Natural killer cell treated with Interleukin-12 subunit alpha and Interleukin-12 subunit beta and Interleukin-15 and Interleukin-18, amount 100 ng/mL, for 72 hours (primary cell): ENCODE results near the gene PDHX. TPM values are rescaled to one million over a fixed set of nuclear protein-coding genes. Genes with fewer than 3 reads are reported as not detected.

Experiments used
- ATAC-seq, 2 donors: fragments of 150-1000 bp; cut with Tn5 transposase in 1 of 2; sonication (Bioruptor Pico), chemical (Tn5 transposase) in 1 of 2; 2 replicates each; pipeline ENCODE4 v1.10.0; 2021
- DNase-seq: peaks from one replicate; pipeline ENCODE4 v3.0.0; 2022; ENCODE audit warnings: low spot score
- H3K27ac Mint-ChIP-seq, 2 donors: 1 replicate in 1 of 2; 2 replicates in 1 of 2; pipeline ENCODE4 v1.8.0; 2022; ENCODE audit warnings: mixed read lengths in 2 of 2, mild to moderate bottlenecking in 1 of 2, moderate library complexity in 1 of 2
- H3K27me3 Mint-ChIP-seq, 2 donors: 1 replicate in 1 of 2; 2 replicates in 1 of 2; pipeline ENCODE4 v1.8.0; 2022; ENCODE audit warnings: mixed read lengths in 2 of 2
- H3K36me3 Mint-ChIP-seq: one replicate; pipeline ENCODE4 v1.8.0; 2022; ENCODE audit warnings: mixed read lengths
- H3K4me1 Mint-ChIP-seq, 2 donors: 1 replicate in 1 of 2; 2 replicates in 1 of 2; pipeline ENCODE4 v1.8.0; 2022; ENCODE audit warnings: low read depth in 2 of 2, mixed read lengths in 2 of 2, mild to moderate bottlenecking in 1 of 2
- H3K4me3 Mint-ChIP-seq: one replicate; pipeline ENCODE4 v1.8.0; 2022; ENCODE audit warnings: mixed read lengths
- H3K9me3 Mint-ChIP-seq: 2 replicates; pipeline ENCODE4 v1.8.0; 2022; ENCODE audit warnings: mixed read lengths
- total RNA-seq, 2 donors: library from RNA; stranded (reverse); gene quantifications; one replicate each; pipeline ENCODE4 v1.2.3, GENCODE V29; 2022

PDHX gene
- total RNA-seq, 2 donors from 2014 or later: 27.6 to 37.3 TPM

DNA sequence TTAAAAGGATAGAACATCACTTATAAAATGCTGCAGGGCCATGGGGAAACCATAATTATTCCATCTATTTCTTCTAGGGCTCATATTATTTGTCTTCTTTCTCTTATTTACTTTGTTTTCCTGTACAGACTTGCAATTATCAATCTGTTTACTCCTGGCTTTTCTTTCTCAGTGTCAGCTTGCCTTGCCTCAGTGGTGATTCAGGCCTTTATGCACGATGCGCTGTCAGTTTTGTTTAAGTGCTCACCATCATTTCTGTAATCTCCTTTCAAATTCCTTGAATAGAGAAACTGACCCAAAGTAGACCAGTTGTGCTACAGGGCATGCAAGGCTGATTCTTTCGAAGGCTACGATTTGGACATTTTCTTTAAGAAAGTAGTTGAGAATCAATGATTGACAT, 4.7 kb downstream of the PDHX start:
- DNase-seq (no peak), ATAC-seq (no peak)
- no peak overlapping the region for H3K4me3 Mint-ChIP-seq
- peaks cover 16 to 29% of the 10 kb centered on the region in 2 donors for H3K4me1 Mint-ChIP-seq
- no peaks in the 10 kb centered on the region for H3K27me3 Mint-ChIP-seq
- no peaks in the 10 kb centered on the region for H3K36me3 Mint-ChIP-seq
- peak overlapping the region in 1 of 2 donors; percentile 3 for H3K27ac Mint-ChIP-seq
- H3K9me3 Mint-ChIP-seq: no peaks in the 10 kb centered on the region

DNA sequence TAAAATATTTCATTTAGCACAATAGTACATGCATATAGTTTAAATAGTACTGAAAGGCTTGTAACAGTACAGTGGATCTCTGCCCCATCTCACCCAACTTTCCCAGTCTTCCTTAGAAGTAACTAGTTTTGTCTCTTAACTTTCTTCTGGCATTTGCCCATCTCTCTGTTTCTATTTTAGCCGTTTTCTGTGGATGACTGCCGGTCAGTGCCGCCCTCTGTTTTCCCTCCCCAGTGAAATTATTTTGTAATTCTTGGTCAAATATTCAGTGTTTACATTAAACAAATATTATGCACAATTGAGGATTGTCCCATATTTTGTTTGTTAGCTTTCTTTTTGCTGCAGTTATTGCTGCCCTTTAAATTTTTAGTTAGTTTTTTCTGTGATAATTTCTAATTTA, 8.3 kb downstream of the PDHX start:
- no peak overlapping the region for H3K4me3 Mint-ChIP-seq

DNA sequence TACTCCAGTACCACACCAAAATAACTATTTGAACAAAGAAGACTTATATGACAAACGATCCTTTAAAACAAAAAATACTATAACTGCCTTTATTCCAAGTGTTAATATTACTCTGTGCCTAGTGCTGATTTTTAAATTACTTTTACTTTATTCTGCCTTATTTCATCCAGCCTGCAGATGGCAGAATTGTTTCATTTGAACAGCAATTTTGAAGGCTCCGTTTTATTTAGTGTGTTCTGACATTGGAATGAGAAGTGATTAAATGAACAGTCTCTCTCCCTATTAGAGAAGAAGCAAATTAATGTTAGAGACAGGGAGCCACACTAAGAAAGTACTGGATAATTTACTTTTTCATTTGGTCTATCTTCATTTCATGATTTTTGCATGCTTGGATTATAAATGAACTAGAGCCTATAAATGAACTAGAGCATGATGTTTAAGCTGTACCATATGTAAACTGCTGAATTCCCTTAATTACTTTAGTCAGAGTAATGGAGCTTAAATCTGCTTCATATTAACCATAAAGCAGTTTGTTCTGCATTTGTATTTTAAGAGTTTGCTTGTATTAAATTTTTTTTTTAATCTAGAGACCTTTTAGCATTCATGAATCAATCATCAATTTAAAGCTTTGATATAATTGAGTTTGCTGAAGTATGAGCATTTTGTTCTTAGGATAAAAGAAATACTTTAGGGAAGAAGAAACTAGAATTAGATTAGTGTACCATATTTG, 9.8 kb downstream of the PDHX start:
- no peaks in the 10 kb centered on the region for H3K9me3 Mint-ChIP-seq
- H3K36me3 Mint-ChIP-seq: no peaks in the 10 kb centered on the region
- H3K27me3 Mint-ChIP-seq: no peaks in the 10 kb centered on the region
- ATAC-seq (no peak), DNase-seq (no peak)
- H3K4me3 Mint-ChIP-seq: no peak overlapping the region
- H3K27ac Mint-ChIP-seq: no peak overlapping the region
- peaks cover 7 to 18% of the 10 kb centered on the region in 2 donors for H3K4me1 Mint-ChIP-seq

More for the DNA sequence above, 8.3 kb downstream of the PDHX start:
- Mint-ChIP-seq H3K4me1 (peaks cover 5 to 17% of the 10 kb centered on the region in 2 donors), H3K9me3 (no peaks in the 10 kb centered on the region), H3K36me3 (no peaks in the 10 kb centered on the region), H3K27ac (peak overlapping the region in 1 of 2 donors; percentile 14), H3K27me3 (no peaks in the 10 kb centered on the region)
- no peak for DNase-seq
- ATAC-seq: no peak

DNA sequence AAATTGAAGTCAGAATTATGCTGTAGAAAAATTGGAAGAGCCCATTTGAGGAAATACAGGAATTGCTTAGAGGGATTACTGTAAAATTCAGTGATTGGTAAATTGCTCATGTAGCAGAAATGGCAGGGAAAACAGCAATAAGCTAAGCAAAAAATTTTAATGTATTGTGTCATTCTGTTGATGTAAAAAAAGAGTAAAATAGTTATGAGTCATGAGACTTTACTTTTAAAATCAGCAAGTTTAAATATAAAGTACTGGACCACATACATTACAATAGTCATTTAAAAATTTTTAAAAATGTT, 10.4 kb downstream of the PDHX start:
- no peak overlapping the region for H3K4me3 Mint-ChIP-seq
- H3K36me3 Mint-ChIP-seq: no peaks in the 10 kb centered on the region
- H3K4me1 Mint-ChIP-seq: peaks cover 7 to 18% of the 10 kb centered on the region in 2 donors
- ATAC-seq (no peak), DNase-seq (no peak)
- H3K27me3 Mint-ChIP-seq: no peaks in the 10 kb centered on the region
- no peaks in the 10 kb centered on the region for H3K9me3 Mint-ChIP-seq
- H3K27ac Mint-ChIP-seq: no peak overlapping the region

DNA sequence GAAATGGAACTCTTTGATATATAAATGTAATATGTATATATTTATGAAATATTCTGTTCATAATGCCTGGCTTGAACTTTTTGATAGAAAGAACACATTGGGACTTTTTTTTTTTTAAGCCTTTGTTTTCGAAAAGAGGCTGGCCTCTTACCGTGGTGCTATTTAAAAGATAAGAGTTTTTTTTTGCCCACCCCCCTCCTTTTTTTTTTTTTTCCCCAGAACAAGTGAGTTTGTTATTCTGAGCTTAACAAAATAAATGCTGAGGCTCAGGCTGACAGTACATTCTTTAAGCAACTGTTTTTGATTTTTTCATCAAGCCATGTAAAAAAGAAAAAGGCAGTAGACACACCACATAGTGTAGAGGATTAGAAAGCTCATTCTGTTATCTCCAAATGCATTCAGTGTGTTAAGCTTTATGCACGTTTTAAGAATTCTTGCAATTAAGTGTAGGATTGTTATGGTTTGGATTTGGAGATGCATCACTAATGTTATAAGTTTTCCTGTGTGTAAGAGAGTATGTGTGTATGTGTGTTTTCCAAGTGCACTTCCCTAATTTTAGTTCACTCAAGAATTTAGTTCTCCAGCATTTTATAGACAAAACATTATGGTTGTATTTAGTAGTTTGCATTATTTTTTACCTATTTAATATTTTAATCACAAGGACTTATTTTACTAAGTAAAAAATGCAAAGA, 12.0 kb downstream of the PDHX start:
- ATAC-seq (no peak), DNase-seq (no peak)
- peaks cover 7 to 18% of the 10 kb centered on the region in 2 donors for H3K4me1 Mint-ChIP-seq
- H3K27ac Mint-ChIP-seq: no peak overlapping the region
- H3K9me3 Mint-ChIP-seq: no peaks in the 10 kb centered on the region
- H3K27me3 Mint-ChIP-seq: no peaks in the 10 kb centered on the region
- H3K36me3 Mint-ChIP-seq: peaks cover 6% of the 10 kb centered on the region
- no peak overlapping the region for H3K4me3 Mint-ChIP-seq

DNA sequence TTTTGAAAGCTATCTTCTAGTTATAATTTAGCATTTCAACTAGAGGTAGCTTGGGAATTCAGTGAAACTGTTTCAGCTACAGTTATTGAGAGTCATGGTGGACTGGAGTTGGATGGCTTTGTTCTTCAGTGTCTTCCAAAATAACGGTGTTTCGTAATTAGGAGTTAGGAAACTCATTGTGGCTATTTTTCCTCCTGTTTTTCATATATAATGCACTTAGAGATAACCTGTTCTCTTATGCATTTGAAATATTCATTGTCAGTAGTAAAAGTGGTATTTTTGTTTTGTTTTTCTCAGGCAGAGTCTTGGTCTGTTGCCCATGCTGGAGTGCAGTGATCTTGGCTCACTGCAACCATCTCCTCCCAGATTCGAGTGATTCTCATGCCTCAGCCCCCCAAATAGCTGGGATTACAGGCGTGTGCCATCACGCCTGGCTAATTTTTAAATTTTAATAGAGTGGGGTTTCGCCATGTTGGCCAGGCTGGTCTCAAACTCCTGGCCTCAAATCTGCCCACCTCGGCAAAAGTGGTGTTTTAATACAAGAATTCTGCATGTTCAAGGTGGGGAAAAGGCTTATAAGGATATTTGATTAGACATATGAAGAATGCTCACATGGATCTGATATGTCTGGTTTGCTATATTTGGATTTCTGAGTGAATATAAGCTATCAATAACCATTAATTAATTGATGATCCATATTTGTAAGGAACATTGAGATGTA, 12.7 kb downstream of the PDHX start:
- peaks cover 6% of the 10 kb centered on the region for H3K36me3 Mint-ChIP-seq
- ATAC-seq (no peak), DNase-seq (no peak)
- H3K9me3 Mint-ChIP-seq: no peaks in the 10 kb centered on the region
- no peaks in the 10 kb centered on the region for H3K27me3 Mint-ChIP-seq
- no peak overlapping the region for H3K27ac Mint-ChIP-seq
- no peak overlapping the region for H3K4me3 Mint-ChIP-seq
- H3K4me1 Mint-ChIP-seq: peaks cover 7 to 18% of the 10 kb centered on the region in 2 donors

DNA sequence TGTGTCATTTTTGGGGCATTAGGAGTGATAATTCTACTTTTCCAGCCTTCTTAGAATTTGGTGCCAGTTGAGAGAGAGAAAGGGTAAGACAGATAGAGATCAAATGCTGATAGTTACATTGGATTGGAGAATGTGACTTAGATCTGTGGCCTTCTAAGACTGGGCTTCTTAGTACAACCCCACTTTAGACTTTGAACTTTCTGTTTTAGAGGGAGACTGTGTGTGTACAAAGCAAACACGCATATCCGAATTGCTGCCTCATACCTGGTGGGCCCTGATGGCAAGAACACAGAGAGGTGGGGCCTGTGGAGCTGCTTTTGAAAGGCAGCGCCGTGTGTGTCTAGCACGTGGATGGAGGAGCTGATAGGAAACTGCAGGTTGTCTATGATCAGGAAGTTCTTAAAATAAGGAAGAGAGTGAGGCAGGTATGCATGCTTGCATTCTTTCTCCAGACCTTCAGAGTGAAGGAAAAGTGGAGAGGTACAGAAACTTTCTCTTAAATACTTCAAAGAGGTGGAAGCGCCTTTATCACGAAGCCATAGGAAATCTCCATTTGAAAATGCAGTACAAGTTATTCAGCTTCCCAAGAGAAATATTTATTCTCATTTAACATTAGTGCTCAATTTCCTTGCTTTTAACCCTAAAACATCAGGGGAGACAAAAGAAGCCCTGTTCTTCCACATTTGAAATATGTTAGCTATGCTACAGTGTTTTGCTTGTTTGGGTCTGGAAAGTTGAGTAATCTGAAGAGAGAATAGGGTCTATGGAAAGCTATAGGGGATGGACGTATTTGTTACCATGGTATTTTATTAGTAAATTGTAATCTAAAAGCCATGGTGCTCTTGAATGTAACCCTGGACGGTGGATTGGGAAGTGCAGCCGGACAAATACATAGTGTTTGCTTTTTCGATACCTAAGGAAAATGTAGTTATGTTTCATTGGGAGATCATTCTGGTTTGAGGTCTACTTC, 13.7 kb downstream of the PDHX start:
- peaks cover 5 to 18% of the 10 kb centered on the region in 2 donors for H3K4me1 Mint-ChIP-seq
- DNase-seq: no peak
- H3K27ac Mint-ChIP-seq: no peak overlapping the region
- no peaks in the 10 kb centered on the region for H3K9me3 Mint-ChIP-seq
- H3K36me3 Mint-ChIP-seq: peaks cover 6% of the 10 kb centered on the region
- no peak overlapping the region for H3K4me3 Mint-ChIP-seq
- no peaks in the 10 kb centered on the region for H3K27me3 Mint-ChIP-seq
- ATAC-seq: no peak

DNA sequence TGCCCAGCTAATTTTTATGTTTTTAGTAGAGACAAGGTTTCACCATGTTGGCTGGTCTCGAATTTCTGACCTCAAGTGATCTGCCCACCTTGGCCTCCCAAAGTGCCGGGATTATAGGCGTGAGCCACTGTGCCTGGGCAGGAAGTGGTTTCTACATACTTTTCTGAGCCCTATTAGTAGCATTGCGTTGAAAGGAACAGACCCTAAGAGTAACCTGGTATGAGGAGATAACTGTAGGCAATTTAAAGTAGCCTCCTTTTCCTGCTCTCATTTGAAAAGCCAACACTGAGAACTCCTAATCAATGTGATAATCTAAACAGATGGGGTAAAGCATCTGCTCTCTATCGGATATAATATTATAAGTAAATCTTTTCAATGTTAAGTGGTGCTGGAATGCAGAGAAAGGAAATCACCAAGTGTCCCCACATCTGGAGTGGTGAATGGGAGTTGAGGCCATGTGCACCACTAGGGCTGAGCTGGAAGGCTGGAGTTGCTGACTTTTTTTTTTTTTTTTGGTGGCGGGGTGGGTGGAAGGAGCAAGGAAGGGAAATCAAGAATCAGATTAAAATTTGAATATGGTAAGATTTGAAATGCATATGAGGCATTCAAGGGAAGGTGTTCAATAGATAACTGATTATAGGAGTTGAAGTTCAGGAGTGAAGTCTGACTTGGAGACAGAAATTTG, 20.7 kb downstream of the PDHX start:
- ATAC-seq (no peak), DNase-seq (no peak)
- Mint-ChIP-seq H3K27me3 (no peaks in the 10 kb centered on the region), H3K9me3 (no peaks in the 10 kb centered on the region), H3K27ac (no peak overlapping the region), H3K36me3 (peaks cover 15% of the 10 kb centered on the region), H3K4me3 (no peak overlapping the region), H3K4me1 (peaks cover 19 to 22% of the 10 kb centered on the region in 2 donors)

DNA sequence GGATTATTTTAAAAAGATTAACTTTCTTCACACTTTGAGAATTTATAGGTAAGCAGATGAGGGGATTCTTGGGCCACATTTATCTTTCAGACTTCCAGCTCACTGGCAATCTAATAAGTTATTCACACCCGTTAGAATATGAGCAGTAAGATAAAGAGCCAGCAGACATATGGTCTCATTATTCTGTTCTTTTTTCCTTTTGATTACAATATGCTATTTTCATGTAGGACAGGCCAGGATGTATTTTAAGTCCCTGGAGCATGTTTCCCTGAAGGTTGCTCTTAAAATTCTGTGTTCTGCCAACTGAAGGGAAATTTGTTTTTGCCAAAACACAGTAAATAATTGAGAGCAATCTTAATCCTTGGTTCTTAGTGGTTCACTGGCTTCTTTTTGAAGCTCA, 22.2 kb downstream of the PDHX start:
- no peak for ATAC-seq
- Mint-ChIP-seq H3K4me1 (peaks cover 19 to 23% of the 10 kb centered on the region in 2 donors), H3K9me3 (no peaks in the 10 kb centered on the region), H3K27me3 (no peaks in the 10 kb centered on the region), H3K4me3 (no peak overlapping the region), H3K36me3 (peaks cover 9% of the 10 kb centered on the region), H3K27ac (no peak overlapping the region)
- no peak for DNase-seq

DNA sequence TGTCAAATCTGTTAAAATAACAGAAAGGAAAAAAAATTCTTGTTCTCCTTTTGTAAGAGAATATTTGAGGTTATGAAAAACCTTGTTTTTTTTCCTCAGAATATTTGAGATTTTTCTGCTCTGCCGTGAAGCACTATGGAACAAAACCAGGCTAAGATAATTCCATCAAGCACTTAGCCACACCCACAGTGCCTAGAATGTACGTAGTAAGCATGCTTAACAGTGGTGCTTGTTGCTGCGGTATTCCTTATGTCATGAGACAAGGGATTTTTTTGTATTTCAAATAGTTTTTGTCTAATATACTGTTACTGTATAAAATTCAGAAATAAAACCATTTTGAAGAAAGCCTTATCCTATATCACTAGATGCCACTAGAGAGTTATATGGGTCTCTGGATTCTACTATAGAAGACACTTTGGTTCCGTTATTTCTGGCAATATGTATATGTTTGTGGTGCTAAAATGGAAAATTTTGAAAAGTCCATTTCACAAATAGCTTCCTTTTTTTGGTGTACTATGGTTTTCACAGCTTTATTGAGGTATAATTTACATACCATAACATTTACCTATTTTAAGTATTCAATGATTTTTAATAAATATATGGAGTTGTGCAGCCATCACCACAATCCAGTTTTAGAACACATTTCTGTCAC, 23.7 kb downstream of the PDHX start:
- Mint-ChIP-seq H3K27me3 (no peaks in the 10 kb centered on the region), H3K4me3 (no peak overlapping the region), H3K36me3 (peaks cover 14% of the 10 kb centered on the region), H3K9me3 (no peaks in the 10 kb centered on the region), H3K27ac (no peak overlapping the region), H3K4me1 (peaks cover 19 to 25% of the 10 kb centered on the region in 2 donors)
- DNase-seq (no peak), ATAC-seq (no peak)

DNA sequence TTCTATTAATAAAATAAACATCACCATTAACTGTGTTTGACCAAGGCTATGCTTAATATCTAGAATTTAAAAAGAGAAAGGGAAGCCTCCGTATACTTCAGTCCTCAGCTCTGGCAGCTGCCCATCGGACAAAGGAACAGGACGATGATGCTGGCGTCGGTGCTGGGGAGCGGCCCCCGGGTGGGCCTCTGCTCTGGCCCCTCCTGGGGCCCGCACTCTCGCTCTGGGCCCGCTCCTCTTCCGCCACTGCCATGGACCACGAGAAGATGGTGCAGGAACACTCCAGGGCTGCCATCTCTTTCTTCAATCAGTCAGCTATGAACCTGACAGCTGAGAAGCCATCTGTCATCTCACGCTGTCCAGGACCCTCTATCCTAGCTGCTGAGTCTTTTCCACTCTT, 25.3 kb downstream of the PDHX start:
- no peak overlapping the region for H3K4me3 Mint-ChIP-seq
- H3K36me3 Mint-ChIP-seq: peaks cover 6% of the 10 kb centered on the region
- DNase-seq: no peak
- no peaks in the 10 kb centered on the region for H3K27me3 Mint-ChIP-seq
- H3K9me3 Mint-ChIP-seq: no peaks in the 10 kb centered on the region
- no peak overlapping the region for H3K27ac Mint-ChIP-seq
- H3K4me1 Mint-ChIP-seq: peaks cover 7 to 17% of the 10 kb centered on the region in 2 donors
- no peak for ATAC-seq

DNA sequence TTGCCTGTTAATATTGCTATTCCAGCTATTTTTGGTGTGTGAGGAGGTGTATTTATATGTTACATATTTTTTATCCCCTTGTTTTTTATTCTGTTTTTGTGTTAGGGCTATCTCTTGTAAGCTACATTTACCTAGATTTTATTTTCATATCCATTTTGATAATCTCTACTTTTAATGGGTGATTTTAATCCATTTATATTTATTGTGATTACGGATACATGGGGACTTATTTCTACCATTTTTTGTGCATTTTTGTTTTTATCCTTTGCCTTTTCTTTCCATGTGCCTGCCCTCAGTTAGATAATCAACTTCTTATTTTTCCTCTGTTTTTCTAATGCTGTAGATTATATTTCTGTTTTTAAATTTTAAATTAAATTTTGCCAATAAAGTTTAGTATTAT, 28.3 kb downstream of the PDHX start:
- Mint-ChIP-seq H3K9me3 (no peaks in the 10 kb centered on the region), H3K4me3 (no peak overlapping the region), H3K27ac (no peak overlapping the region), H3K27me3 (no peaks in the 10 kb centered on the region), H3K36me3 (peaks cover 6% of the 10 kb centered on the region), H3K4me1 (peaks cover 0 to 6% of the 10 kb centered on the region in 2 donors)
- DNase-seq: no peak
- ATAC-seq: no peak
